Neutrophil (primary cell): Measurements from ENCODE around the gene LCE5A.

Source experiments
- H3K27ac ChIP-seq: fragments of 200-600 bp; sonication (generic); 2 replicates; pipeline ENCODE4 v1.5.1; 2016; ENCODE audit warnings: mild to moderate bottlenecking, moderate library complexity
- H3K27me3 ChIP-seq: fragments of 200-600 bp; sonication (generic); 2 replicates; pipeline ENCODE4 v1.6.0; 2016; ENCODE audit warnings: mild to moderate bottlenecking
- H3K36me3 ChIP-seq: fragments of 200-600 bp; sonication (generic); 2 replicates; pipeline ENCODE4 v1.5.1; 2017
- H3K4me1 ChIP-seq, 2 experiments: fragments of 200-600 bp in 1 of 2; sonication (generic) in 1 of 2; 1 replicate in 1 of 2; 2 replicates in 1 of 2; pipeline versions ENCODE4 v1.5.1 to v1.6.1; 2013 to 2016; ENCODE audit warnings: low read depth in 1 of 2, low read length in 1 of 2, mild to moderate bottlenecking in 1 of 2, moderate library complexity in 1 of 2; ENCODE audit not compliant: control insufficient read depth in 1 of 2, insufficient read depth in 1 of 2
- H3K4me3 ChIP-seq, 2 experiments: fragments of 200-600 bp in 1 of 2; sonication (generic) in 1 of 2; 1 replicate in 1 of 2; 2 replicates in 1 of 2; pipeline ENCODE4 v1.5.1; 2013 to 2016; ENCODE audit warnings: low read depth in 1 of 2, low read length in 1 of 2, mild to moderate bottlenecking in 1 of 2, moderate library complexity in 1 of 2
- H3K9me3 ChIP-seq: fragments of 200-600 bp; sonication (generic); 2 replicates; pipeline ENCODE4 v1.5.1; 2016
- CTCF ChIP-seq: fragments of 200-600 bp; sonication (generic); IDR thresholded peaks from 2 replicates; pipeline ENCODE4 v1.5.1; 2016; ENCODE audit warnings: antibody characterized with exemption

Gene LCE5A

GRCh38 chr1:152506899-152507498 lies 3.6 kb upstream of the LCE5A start:
- no peak for TF ChIP-seq CTCF
- no peaks in the 10 kb centered on the region for H3K36me3 ChIP-seq
- H3K27ac ChIP-seq = no peak overlapping the region
- no peaks in the 10 kb centered on the region for H3K4me1 ChIP-seq
- peaks cover 51% of the 10 kb centered on the region for H3K27me3 ChIP-seq
- H3K9me3 ChIP-seq = no peaks in the 10 kb centered on the region
- no peak overlapping the region for H3K4me3 ChIP-seq

- TF ChIP-seq CTCF = no peak
- H3K27me3 ChIP-seq = peaks cover 92% of the 10 kb centered on the region
These were observed 993 bp downstream of the LCE5A start for GRCh38 chr1:152511596-152511995.

GRCh38 chr1:152513081-152513480 lies 2.5 kb downstream of the LCE5A start:
- Histone ChIP-seq H3K27me3 (peaks cover 90% of the 10 kb centered on the region), H3K4me3 (no peak overlapping the region), H3K4me1 (no peaks in the 10 kb centered on the region), H3K9me3 (no peaks in the 10 kb centered on the region), H3K27ac (no peak overlapping the region), H3K36me3 (no peaks in the 10 kb centered on the region)
- no peak for TF ChIP-seq CTCF

More at GRCh38 chr1:152511596-152511995, 993 bp downstream of the LCE5A start:
- Histone ChIP-seq H3K27ac (no peak overlapping the region), H3K4me3 (no peak overlapping the region), H3K4me1 (no peaks in the 10 kb centered on the region), H3K36me3 (no peaks in the 10 kb centered on the region), H3K9me3 (no peaks in the 10 kb centered on the region)

- Histone ChIP-seq H3K4me1 (peaks cover 3 to 10% of the 10 kb centered on the region in 2 experiments), H3K36me3 (no peaks in the 10 kb centered on the region), H3K9me3 (no peaks in the 10 kb centered on the region), H3K27ac (no peak overlapping the region), H3K27me3 (peaks cover 79% of the 10 kb centered on the region), H3K4me3 (no peak overlapping the region)
- TF ChIP-seq CTCF = no peak
These were observed 4.3 kb downstream of the LCE5A start for GRCh38 chr1:152514715-152515433.

GRCh38 chr1:152515434-152515783 lies 4.8 kb downstream of the LCE5A start:
- H3K4me3 ChIP-seq = no peak overlapping the region
- no peak for TF ChIP-seq CTCF
- no peak overlapping the region for H3K27ac ChIP-seq

More at GRCh38 chr1:152515434-152515783, 4.8 kb downstream of the LCE5A start:
- Histone ChIP-seq H3K27me3 (peaks cover 74% of the 10 kb centered on the region), H3K36me3 (no peaks in the 10 kb centered on the region), H3K4me1 (peaks cover 4 to 15% of the 10 kb centered on the region in 2 experiments), H3K9me3 (no peaks in the 10 kb centered on the region)
